NCI-H2107 (cell line): ENCODE data around the gene AHR.

ENCODE experiments used
- DNase-seq: peaks from one replicate; lab custom pipeline; 2025; lab: John Stamatoyannopoulos, UW

Gene AHR

DNA sequence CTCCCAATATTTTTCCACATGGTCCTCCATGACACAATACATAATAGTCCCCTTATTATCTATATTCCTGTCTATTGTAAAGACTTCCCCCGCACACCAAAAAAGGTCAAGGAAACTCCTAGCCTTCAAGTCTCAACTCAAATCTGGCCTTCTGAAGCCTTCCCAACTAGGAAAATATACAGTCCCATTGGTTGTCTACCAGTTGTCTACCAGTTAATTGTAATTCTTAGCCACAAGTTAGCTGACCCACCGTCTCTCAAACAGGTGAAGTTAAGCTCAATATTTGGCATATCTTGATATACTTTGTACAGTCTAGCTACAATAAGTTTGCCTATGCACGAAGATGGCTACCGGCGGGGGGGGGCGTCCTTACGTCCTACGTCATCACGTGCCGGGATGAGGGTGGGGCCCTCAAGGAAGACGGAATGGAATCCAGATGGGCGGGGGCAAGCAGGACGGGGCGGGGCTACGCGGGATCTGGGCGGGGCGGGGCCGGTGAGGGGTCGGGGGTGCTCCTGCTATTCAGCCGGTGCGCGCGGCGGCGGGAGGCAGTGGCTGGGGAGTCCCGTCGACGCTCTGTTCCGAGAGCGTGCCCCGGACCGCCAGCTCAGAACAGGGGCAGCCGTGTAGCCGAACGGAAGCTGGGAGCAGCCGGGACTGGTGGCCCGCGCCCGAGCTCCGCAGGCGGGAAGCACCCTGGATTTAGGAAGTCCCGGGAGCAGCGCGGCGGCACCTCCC is at the start of gene AHR:
Gene AHR (plus strand): TSS at position 551 of the 738 bp plus-strand sequence. CDS start 613 bp downstream, outside the sequence.
- no peak for DNase-seq

DNA sequence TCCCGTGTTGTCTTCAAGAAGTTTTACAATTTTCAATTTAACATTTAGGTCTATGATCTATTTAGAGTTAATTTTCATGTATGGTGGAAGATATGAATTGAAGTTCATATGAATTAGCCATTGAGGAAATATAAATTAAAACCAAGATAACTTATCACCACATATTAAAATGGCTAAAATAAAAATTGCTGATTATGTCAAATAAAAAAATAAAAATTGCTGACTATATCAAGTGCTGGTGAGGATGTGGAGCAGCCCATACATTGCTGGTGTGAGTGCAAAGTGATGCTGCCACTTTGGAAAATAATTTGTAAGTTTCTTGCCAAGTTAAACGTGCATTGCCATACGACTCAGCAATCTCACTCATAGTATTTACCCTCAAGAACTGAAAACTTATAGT is 44.6 kb upstream of the AHR start:
- DNase-seq = no peak

GRCh38 chr7:17255926-17256325 is 42.5 kb upstream of the AHR start:
- no peak for DNase-seq

GRCh38 chr7:17256375-17256774 is 42.1 kb upstream of the AHR start:
- DNase-seq = no peak

DNA sequence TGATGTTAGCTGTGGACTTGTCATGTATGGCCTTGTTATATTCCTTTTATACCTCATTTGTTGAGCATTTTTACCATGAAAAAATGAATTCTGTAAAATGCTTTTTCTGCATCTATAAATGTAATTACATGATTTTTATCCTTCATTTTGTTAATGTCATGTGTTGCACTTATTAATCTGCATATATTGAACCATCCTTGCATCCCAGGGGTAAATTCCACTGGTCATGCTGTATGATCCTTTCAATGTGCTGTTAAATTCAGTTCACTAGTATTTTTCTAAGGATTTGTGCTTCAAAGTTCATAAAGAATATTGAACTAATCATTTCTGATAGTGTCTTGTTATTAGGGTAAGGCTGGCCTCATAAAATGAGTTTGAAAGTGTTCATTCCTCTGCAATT is 31.9 kb upstream of the AHR start:
- no peak for DNase-seq

GRCh38 chr7:17269341-17270221 is 28.9 kb upstream of the AHR start:
- DNase-seq = no peak

DNA sequence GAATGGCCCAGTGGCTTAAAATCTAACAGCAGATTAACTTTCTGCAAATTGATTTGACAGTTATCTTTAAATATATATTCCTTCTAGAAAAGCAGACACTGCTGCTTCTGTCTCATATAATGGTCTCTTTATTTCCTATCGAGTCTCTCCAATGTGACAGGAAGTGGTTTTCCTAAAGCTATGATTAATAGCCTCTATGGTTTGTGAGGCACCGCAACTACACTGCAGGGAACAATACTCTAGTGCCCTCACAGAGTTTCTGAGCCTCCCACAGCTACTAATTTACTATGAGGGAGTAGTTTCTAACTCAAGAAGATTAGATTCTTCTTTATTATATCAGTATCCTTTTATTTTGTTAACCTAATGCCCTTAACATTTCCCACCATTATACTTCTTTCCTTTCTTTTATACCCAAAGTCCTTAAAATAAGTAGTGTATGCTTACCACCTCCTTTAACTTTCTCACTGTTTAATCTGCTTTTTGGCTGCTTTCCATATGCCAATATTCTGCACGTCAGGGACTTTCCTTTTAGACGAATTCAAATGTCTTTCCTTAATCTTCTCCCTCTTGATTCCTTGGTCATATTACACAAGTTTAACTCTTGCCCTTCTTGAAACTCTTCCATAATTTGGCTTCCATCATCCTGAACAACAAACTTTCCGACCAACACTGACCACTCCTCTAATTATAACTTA is 23.8 kb upstream of the AHR start:
- no peak for DNase-seq

DNA sequence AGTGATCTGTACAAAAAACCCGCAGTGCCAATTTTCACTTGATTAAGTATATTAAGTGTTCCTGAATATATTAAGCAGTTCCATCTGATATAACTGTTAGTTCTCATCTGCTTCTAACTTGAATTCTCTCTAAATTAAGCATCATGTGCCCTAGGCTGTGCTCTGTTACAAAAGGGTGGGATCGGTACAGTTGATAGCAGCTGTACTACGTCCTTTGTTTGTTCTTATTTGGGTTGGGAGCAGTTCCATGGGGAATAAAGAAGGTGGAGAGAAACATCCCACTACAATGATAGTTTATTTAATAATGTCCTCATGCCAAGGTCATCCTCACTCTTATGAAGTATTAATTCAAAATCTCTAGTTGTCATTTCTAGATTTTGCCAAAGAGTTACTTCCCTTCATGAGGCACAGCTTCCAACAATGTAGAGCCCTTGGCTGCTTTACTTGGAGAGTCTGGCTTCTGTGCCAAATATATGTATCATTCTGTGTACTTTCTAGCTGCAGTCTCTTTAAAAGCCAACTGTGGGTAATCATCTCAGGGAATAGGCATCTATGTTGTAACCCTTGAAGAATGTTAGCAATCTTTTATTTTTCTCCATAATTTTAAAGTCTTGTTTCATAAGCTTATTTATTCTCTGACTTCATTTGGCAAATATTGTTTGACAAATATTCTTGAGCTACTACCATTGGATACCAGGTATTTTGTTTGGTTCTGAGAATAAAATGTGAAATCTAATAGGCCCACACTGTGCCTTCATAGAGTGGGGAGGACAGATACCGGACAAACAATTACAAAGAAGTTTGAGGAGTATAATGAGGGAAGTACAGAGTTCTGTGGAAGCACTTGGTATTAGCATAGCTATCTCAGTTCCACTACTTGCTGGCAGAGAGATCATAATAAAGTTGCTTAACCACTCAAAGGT is 22.4 kb upstream of the AHR start:
- no peak for DNase-seq

- DNase-seq = no peak
These were observed 19.4 kb upstream of the AHR start for GRCh38 chr7:17279061-17279460.

GRCh38 chr7:17289074-17289645 is 9.3 kb upstream of the AHR start:
- no peak for DNase-seq

DNA sequence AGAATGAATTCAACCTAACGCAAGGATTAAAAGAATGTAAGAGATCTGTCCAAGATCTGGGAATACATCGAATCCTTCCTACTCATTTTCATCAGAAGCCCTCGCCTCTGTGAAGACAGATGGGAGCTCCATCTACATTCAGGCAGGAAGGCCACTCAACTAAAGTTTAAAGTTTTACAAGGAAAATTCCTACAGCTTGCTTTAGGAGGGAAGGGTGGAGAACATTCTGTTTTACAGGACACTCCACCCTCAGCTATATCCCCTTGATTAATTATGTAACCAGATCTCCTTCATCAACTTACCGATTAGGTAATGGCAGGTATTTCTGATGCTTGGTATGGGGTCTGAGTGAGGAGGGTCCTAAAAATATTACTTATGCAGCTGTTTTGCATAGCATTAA is 5.6 kb upstream of the AHR start:
- DNase-seq = no peak

DNA sequence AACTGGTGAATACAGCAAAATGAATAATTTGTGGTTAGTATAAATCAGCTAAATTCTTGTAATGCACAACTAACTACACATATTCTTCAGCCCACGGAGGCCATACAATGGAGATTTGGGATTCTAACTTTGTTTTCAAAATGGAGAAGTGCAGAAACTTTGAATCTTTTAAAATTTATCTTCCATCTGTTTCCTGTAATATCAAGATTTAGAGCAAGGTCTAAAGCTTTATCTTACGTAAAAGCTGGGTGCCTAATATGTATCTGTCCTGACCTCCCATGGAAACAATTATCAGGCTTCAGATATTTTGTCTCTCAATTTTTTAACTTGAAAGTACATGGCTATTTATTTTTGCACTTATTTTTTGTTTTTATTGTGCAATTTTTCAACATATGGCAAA is 5.0 kb upstream of the AHR start:
- no peak for DNase-seq

DNA sequence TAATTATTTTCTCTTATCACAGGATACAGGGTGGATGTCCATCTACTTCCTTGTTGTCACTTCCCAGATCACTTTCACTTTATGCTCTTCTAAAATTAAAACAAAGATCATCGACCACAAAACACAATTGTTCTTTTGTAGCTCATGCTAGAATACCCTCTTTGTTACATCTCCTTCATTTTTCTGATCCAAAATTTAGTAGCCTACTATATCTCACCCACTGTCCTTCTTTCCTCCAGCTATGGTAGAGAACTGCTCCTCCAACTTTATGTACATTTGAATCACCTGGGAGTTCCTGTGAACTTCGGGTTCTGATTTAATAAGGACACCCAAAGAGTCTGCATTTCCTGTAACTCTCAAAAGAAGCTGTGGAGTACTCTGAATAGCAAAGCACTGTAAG is 1.2 kb upstream of the AHR start:
- DNase-seq = no peak

GRCh38 chr7:17298840-17299482 is 509 bp downstream of the AHR start:
- no peak for DNase-seq

DNA sequence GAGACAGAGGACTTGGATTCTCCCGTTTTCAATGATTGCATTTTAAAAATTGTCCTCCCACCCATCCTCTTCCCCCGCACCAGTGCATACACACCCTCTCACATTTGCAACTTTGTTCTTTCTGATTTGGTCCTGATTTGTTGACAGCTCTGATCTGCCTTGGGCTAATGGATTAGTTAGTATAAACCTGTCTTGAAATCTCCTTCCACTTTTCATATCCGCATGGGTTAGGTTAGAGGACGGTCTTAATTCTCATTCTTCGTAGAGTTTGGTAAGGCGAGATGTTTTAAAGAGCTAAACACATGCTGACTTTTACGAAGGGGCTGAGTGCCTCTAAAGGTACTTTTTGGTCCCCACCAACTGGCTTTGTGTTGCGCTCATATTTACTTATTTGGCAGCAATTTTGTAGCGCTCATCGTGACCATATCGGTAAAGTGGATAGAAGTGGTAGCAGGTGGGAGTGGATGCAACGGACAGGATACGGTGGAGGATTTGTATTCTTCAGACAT is 1.1 kb downstream of the AHR start:
- no peak for DNase-seq

DNA sequence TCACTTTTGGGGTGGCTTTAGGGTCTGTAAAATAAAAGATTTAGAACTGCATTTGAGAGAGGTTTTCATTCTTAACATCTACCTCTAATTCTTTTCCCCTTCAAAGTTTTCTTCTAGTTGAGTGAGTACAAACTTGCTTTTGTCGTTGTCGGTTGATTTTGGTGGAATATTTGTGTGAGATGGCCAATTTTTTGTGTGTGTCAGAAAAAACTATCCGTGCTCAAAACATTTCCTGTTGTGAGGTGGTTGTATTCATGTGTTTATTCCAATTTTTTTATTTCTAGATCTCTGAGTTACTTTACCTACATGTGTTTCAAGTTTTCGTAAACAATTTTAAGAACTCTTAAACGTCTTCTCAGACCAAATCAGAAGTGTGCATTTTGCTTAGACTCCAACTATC is 1.6 kb downstream of the AHR start:
- no peak for DNase-seq

- DNase-seq = no peak
These were observed 2.0 kb downstream of the AHR start for GRCh38 chr7:17300437-17300836.

- no peak for DNase-seq
These were observed 3.3 kb downstream of the AHR start for GRCh38 chr7:17301471-17302456.

DNA sequence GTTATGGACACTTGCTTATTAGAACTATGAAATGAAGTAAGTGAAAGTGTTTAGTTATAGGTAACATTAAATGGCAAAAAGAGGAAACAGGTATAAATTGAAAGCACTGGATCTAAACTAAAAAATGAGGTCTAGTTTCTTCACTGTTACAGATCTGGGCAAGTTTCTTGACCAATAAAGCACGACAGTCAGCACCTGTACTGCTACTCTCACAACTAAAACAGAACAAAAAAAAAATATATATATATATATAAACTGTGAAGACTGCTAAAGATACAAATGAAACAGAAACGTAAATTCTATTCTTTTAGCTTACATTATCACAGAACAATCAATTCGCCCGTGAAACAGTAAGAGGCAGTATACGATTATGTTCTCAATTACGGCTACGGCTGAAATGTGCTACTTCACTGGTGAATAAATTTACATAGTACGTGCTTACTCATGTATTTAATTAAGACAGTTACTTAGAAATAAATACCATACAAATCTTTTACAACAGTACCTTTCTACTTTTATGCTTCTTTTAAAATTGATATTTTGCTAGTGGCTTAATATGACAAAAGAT is 4.2 kb downstream of the AHR start:
- no peak for DNase-seq
